ENCODE data around the gene PLEKHM3.

DNA sequence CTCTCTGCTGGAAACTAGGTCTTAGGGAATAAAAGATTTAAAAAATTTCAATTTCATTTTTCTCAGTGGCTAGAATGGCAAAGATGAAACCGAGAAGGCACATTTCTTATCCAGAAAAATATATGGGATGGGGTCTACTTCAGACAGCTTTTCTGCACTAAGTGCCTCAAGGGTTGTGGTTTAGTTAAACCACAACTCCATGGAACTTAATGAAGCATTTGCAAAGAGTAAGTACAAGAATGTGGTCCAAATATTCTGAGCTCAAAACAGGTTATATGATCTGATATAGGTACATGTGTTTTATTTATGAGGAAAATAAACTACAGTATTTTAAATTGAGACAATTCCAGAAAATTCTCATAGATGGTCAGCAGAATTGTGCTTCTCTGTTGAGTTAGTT is 153.8 kb downstream of the PLEKHM3 start:
- TF ChIP-seq, protein P1, sequence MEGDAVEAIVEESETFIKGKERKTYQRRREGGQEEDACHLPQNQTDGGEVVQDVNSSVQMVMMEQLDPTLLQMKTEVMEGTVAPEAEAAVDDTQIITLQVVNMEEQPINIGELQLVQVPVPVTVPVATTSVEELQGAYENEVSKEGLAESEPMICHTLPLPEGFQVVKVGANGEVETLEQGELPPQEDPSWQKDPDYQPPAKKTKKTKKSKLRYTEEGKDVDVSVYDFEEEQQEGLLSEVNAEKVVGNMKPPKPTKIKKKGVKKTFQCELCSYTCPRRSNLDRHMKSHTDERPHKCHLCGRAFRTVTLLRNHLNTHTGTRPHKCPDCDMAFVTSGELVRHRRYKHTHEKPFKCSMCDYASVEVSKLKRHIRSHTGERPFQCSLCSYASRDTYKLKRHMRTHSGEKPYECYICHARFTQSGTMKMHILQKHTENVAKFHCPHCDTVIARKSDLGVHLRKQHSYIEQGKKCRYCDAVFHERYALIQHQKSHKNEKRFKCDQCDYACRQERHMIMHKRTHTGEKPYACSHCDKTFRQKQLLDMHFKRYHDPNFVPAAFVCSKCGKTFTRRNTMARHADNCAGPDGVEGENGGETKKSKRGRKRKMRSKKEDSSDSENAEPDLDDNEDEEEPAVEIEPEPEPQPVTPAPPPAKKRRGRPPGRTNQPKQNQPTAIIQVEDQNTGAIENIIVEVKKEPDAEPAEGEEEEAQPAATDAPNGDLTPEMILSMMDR (IDR thresholded peaks at IDR 0.05) = no peak
- TF ChIP-seq, protein P2, sequence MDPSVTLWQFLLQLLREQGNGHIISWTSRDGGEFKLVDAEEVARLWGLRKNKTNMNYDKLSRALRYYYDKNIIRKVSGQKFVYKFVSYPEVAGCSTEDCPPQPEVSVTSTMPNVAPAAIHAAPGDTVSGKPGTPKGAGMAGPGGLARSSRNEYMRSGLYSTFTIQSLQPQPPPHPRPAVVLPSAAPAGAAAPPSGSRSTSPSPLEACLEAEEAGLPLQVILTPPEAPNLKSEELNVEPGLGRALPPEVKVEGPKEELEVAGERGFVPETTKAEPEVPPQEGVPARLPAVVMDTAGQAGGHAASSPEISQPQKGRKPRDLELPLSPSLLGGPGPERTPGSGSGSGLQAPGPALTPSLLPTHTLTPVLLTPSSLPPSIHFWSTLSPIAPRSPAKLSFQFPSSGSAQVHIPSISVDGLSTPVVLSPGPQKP (IDR thresholded peaks at IDR 0.05; ENCODE audit: low read depth, low read length) = no peak
- TF ChIP-seq CEBPB (IDR thresholded peaks at IDR 0.05) = no peak
- TF ChIP-seq, protein P3, sequence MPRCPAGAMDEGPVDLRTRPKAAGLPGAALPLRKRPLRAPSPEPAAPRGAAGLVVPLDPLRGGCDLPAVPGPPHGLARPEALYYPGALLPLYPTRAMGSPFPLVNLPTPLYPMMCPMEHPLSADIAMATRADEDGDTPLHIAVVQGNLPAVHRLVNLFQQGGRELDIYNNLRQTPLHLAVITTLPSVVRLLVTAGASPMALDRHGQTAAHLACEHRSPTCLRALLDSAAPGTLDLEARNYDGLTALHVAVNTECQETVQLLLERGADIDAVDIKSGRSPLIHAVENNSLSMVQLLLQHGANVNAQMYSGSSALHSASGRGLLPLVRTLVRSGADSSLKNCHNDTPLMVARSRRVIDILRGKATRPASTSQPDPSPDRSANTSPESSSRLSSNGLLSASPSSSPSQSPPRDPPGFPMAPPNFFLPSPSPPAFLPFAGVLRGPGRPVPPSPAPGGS (IDR thresholded peaks at IDR 0.05) = no peak
- no peak for TF ChIP-seq POLR2AphosphoS2 (conservative IDR thresholded peaks at IDR 0.05; ENCODE audit: low read length)
- no peak for TF ChIP-seq SREBF2 (IDR thresholded peaks at IDR 0.05)
- TF ChIP-seq, protein P4, sequence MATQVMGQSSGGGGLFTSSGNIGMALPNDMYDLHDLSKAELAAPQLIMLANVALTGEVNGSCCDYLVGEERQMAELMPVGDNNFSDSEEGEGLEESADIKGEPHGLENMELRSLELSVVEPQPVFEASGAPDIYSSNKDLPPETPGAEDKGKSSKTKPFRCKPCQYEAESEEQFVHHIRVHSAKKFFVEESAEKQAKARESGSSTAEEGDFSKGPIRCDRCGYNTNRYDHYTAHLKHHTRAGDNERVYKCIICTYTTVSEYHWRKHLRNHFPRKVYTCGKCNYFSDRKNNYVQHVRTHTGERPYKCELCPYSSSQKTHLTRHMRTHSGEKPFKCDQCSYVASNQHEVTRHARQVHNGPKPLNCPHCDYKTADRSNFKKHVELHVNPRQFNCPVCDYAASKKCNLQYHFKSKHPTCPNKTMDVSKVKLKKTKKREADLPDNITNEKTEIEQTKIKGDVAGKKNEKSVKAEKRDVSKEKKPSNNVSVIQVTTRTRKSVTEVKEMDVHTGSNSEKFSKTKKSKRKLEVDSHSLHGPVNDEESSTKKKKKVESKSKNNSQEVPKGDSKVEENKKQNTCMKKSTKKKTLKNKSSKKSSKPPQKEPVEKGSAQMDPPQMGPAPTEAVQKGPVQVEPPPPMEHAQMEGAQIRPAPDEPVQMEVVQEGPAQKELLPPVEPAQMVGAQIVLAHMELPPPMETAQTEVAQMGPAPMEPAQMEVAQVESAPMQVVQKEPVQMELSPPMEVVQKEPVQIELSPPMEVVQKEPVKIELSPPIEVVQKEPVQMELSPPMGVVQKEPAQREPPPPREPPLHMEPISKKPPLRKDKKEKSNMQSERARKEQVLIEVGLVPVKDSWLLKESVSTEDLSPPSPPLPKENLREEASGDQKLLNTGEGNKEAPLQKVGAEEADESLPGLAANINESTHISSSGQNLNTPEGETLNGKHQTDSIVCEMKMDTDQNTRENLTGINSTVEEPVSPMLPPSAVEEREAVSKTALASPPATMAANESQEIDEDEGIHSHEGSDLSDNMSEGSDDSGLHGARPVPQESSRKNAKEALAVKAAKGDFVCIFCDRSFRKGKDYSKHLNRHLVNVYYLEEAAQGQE (IDR thresholded peaks at IDR 0.05) = no peak
- no peak for TF ChIP-seq CHD2 (IDR thresholded peaks at IDR 0.05; ENCODE audit: low read length, partially characterized antibody)
- no peak for TF ChIP-seq POLR2A (IDR thresholded peaks at IDR 0.05; ENCODE audit: low read length)
- TF ChIP-seq RCOR1 (IDR thresholded peaks at IDR 0.05; ENCODE audit: low read depth, low read length) = no peak
- TF ChIP-seq MYC (IDR thresholded peaks at IDR 0.05; ENCODE audit: borderline replicate concordance, low read length) = no peak
- TF ChIP-seq EP300 (IDR thresholded peaks at IDR 0.05) = no peak

Measured in A549 (cell line).